Activated T-cell treated with anti-CD3 and anti-CD28 coated beads, Interleukin-2, amount 50 U/mL, for 1 hour (primary cell): ENCODE results near the gene ERMAP.

Source experiments
- DNase-seq: peaks from one replicate; pipeline ENCODE4 v3.0.0-alpha.2; 2020

Gene ERMAP

DNA sequence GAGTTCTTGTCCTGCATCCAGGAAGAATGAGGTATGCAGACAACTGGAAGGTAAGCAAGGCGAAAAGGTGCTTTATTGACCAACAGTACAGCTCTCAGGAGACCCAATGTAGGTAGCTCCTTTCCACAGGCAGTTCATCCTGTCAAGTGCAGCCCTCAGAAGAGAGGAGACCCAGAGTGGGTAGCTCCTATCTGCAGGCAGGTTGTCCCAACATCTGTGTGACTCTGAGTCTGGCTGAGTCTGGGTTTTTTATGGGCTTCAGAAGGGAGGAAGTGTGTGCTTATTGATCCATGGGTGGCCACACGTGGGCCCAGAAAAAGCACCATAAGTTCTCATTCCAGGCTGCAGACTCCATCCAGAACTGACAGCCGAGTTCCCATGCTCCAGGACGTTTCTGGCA is 63.5 kb downstream of the ERMAP start:
- no peak for DNase-seq

DNA sequence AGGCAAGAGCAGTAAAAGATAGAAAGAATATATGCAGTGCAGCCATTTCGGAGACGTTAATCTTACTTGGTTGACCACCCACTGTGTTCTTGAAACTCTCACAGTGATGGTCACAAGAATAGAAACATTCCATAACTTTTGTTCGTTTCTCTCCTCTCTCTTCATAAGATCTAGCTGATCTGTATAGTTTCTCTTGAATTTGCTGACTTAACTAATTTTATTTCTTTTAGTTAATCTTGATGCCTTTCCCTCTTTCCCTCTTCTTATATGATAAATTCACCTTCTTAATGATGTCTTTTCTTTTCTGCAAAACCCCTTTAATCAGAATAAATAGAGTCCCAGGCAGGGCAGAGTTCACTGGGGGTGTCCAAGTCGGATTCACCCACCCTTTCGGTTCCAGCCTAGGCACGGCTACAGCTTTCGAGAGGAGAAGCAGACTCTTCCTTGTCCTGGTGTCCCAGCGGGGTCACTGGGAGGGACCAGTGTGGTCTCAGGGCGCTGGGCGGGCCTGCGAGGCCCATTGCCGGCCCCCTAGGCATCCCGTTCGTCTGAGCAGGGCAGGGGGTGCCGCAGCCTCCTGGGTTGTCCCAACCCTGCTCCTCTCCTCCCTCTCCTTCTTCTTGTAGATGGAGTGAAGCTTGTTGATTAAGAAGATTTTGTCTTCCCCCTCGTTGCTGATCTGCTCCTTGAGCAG is 69.3 kb downstream of the ERMAP start:
- no peak for DNase-seq

DNA sequence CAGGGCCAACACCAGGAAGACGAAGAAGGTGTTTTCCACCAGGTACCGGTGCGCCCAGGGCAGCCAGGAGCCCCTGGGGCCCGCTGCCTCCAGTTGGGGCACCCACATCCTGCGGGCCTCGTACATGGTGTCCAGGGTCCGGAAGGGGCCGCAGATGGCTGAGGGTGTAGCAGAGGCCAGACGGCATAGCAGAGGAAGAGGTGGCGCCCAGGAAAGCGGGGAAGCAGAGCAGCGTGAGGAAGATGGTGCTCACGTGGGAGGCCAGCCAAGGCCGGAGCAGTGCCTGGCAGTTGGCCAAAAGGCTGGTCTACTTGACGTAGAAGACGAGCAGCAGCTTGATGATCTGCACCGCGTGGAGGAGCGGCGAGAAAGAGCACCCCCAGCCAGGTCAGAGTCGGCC is 69.9 kb downstream of the ERMAP start:
- no peak for DNase-seq

DNA sequence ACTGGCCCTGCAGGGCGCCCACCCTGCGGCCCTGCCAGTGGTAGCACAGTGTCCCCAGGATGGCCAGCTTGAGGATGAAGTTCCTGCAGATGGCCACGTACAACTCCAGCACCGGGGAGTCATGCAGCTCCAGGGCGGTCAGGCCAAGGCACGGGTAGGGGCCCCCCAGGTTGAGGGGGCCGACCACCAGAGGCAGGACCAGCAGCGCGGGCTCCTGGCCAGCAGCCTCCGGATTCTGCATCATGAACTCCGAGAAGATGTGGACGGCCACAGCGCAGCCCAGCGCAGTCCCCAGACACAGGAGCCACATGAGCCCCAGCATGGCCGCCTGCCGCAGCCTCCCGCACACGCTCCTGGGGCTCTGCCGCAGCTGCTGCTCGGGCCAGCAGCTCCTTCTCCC is 70.4 kb downstream of the ERMAP start:
- no peak for DNase-seq

DNA sequence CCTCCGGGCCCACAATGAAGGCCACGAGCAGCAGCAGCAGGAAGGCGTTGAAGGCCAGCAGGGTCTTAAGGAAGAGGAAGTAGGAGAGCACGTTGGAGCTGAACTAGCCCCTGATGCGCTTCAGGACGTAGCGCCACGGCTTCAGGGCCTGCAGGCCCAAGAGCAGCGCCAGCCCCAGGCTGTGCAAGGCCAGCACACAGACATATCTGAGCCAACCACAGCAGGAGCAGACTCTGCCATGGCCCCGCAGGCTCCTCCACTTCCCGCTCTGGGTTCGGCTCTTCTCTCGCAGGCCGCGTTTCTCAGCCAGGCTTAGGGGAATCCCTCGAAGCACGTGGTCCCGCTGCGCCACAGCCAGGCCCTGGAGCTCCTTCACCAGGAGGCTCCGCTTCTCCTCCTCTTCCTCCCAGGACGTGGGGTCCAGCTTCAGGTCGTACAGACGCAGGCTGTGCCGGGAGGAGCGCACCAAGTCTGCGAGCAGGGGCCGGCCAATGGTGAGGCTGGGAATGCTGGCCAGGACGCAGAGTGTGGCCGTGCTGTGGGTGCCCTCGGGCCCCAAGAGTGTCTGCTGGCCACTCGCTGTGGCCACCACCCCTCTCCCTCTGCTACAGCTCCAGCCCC is 71.2 kb downstream of the ERMAP start:
- DNase-seq: no peak

DNA sequence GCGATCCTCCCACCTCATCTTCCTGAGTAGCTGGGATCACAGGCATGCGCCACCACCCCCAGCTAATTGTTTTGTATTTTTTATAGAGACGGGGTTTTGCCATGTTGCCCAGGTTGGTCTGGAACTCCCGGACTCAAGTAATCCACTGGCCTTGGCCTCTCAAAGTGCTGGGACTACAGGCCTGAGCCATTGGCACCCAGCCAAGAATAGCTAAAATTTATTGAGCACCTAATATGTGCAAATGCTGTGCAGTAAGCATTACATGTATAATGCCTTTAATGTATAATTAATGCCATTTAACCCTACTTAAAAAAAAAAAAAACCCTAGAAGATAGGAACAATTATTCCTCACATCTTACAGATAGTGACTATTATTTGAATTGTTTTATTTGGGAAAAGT is 72.3 kb downstream of the ERMAP start:
- no peak for DNase-seq

DNA sequence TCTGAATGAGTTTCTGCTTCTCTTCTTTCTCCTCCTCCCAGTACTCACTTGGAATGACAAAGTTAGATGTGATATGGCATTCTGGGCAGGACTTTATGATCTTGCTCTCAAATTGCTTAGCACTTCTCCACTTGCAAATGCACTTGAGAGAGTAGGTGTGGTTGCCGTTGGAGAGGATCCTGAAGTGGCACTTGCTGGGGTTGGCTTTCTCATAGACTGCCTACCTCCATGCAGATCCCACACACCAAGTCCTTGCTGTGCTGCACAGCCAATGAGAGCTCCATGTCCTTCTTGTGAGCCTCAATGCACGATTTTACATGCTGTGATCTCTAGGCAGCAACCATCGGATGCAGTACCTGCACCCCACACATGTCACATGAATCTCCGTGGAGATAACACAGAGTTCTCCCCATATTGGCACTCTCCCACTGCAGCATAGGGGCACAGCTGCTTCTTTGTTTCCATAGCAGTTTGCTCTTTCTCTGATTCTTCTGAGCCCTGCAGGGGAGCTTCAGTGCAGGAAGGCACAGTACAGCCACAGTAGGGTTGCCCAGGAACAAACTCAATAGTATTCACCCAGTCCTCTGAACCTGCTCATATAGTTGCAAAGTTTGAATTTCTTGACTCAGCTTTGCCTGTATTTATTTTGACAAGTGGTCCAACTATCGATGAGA is 74.7 kb downstream of the ERMAP start:
- DNase-seq: no peak
